Stomach smooth muscle (tissue), 2 donors: ENCODE measurements around the gene MRPL41.
"Not testable (repeated sequence)": the region's sequence is repeated elsewhere in the genome, so short reads cannot be mapped to it uniquely, and the experiment has no call there.

Experiments used
- H3K27ac ChIP-seq: one replicate; pipeline ENCODE4 v1.7.0; 2013; ENCODE audit warnings: mild to moderate bottlenecking, low read length, inconsistent platforms
- H3K27me3 ChIP-seq, 2 donors: one replicate each; pipeline ENCODE4 v1.7.0; 2013; ENCODE audit warnings: low read length in 2 of 2; ENCODE audit not compliant: insufficient read depth in 2 of 2, control insufficient read depth in 1 of 2
- H3K36me3 ChIP-seq, 2 donors: one replicate each; pipeline ENCODE4 v1.7.0; 2013; ENCODE audit warnings: low read length in 2 of 2; ENCODE audit not compliant: control insufficient read depth in 2 of 2, insufficient read depth in 2 of 2
- H3K4me1 ChIP-seq: one replicate; pipeline ENCODE4 v1.7.0; 2013; ENCODE audit warnings: low read length; ENCODE audit not compliant: control insufficient read depth, insufficient read depth
- H3K4me3 ChIP-seq, 2 donors: one replicate each; pipeline ENCODE4 v1.7.0; 2013; ENCODE audit warnings: low read length in 2 of 2
- H3K9ac ChIP-seq, 2 donors: one replicate each; pipeline ENCODE4 v1.7.0; 2013; ENCODE audit warnings: low read length in 2 of 2, mild to moderate bottlenecking in 1 of 2
- H3K9me3 ChIP-seq, 2 donors: one replicate each; pipeline ENCODE4 v1.7.0; 2013; ENCODE audit warnings: low read length in 2 of 2; ENCODE audit not compliant: control insufficient read depth in 2 of 2
- donor health status: healthy.
- donor health status: Pancreatic carcinoma.

MRPL41 gene

GRCh38 chr9:137542486-137542885 lies 9.2 kb upstream of the MRPL41 start:
- H3K36me3 ChIP-seq: peaks cover 0 to 2% of the 10 kb centered on the region in 2 donors
- no peak overlapping the region for H3K27ac ChIP-seq
- H3K27me3 ChIP-seq: no peaks in the 10 kb centered on the region
- no peak overlapping the region for H3K9ac ChIP-seq
- H3K4me3 ChIP-seq: no peak overlapping the region
- no peaks in the 10 kb centered on the region for H3K4me1 ChIP-seq
- no peaks in the 10 kb centered on the region for H3K9me3 ChIP-seq

- H3K27me3 ChIP-seq: no peaks in the 10 kb centered on the region
- H3K4me1 ChIP-seq: peaks cover 4% of the 10 kb centered on the region
- no peaks in the 10 kb centered on the region for H3K9me3 ChIP-seq
- H3K36me3 ChIP-seq: peaks cover 0 to 2% of the 10 kb centered on the region in 2 donors
- no peak overlapping the region for H3K9ac ChIP-seq
- H3K27ac ChIP-seq: no peak overlapping the region
- H3K4me3 ChIP-seq: no peak overlapping the region
Measured at GRCh38 chr9:137543237-137543963, 8.3 kb upstream of the MRPL41 start.

DNA sequence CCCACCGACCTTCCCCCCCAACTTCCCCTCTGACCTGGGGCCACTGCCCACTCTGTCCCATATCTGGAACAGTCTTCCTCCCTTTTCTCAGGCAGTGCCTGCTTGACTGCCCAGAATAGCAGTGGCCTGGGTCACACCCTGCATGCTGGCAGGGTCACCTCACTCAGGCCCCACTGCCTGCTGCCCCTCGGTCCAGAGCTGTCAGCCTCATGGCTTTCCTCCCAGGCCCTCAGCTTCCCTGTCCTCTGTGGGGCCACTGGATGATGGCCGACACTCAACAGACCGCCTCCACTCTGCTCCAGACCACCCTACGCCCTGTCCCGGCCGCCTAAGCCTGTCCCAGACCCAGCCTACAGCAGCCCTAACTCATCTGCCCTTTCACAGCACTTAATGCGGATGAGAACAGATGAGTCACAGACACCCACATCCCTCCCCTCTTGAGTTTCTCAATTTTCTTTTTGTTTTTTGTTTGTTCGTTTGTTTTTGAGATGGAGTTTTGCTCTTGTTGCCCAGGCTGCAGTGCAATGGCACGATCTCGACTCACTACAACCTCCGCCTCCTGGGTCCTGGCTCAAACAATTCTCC lies 7.4 kb upstream of the MRPL41 start:
- H3K27ac ChIP-seq: no peak overlapping the region
- H3K4me3 ChIP-seq: no peak overlapping the region
- H3K36me3 ChIP-seq: peaks cover 0 to 2% of the 10 kb centered on the region in 2 donors

DNA sequence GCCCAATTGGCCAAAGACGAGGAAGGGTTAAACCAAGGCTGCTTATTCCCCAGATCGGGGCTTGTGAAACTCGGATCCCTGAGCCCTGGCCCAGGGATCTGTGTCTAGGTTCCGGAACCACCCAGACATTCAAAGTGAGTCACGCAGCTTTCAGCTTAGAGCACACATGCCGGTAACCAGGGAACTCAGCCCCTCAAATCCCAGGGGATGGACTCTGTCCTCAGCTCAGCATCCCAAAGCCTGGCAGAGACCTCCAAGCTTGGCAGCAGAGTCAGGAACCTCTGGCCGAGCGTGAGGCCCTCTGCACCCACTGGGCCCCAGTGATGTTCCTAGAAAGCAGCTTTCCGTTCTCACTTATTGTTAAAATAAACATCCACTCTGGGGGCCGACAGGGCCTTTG lies 6.6 kb upstream of the MRPL41 start:
- no peak overlapping the region for H3K27ac ChIP-seq
- no peak overlapping the region for H3K9ac ChIP-seq
- no peaks in the 10 kb centered on the region for H3K9me3 ChIP-seq
- peaks cover 8% of the 10 kb centered on the region for H3K4me1 ChIP-seq
- H3K4me3 ChIP-seq: no peak overlapping the region
- H3K36me3 ChIP-seq: peaks cover 0 to 2% of the 10 kb centered on the region in 2 donors
- no peaks in the 10 kb centered on the region for H3K27me3 ChIP-seq

More for the DNA sequence above, 7.4 kb upstream of the MRPL41 start:
- Histone ChIP-seq H3K27me3 (no peaks in the 10 kb centered on the region), H3K9me3 (no peaks in the 10 kb centered on the region), H3K9ac (no peak overlapping the region), H3K4me1 (peaks cover 4% of the 10 kb centered on the region)

DNA sequence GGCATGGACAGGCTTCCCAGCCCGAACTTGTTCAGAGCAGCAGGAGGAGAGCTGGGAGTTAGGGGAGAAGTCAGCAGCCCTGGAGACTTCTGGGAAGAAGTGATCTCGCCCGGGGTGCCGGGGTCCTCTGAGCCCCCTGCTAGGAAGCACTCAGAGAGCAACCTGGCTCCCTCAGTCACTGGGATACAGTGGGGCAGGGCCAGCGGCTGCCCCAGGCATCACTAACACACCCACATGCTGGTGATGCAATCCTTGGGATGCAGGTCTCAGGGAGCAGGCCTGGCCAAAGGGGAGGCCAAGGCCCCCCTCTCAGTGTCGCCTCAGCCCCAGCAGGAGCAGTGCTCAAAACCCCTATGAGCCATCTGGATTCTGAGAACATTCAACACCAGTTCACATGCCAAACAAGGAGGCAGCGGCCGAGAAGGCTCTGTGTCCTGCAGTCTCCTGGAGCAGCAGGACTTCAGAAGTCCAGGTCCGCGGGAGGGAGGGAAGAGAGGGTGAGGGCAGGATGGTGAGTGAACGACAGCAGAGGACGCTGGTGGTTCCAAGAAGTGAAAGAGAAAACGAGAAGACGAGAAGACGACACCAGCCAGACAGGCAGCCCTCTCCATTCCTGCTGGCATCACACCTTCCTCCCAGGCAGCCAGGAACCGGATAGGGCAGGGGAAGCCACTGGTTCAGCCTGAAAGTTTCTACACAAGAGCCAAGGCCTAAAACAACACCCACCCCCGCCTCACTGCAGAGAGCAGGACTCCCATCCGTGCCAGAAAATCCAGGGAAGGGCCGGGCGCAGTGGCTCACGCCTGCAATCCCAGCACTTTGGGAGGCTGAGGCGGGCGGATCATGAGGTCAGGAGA lies 3.8 kb upstream of the MRPL41 start:
- H3K4me1 ChIP-seq: peaks cover 17% of the 10 kb centered on the region
- H3K36me3 ChIP-seq: no peaks in the 10 kb centered on the region
- H3K9me3 ChIP-seq: no peaks in the 10 kb centered on the region
- H3K27ac ChIP-seq: no peak overlapping the region
- H3K27me3 ChIP-seq: no peaks in the 10 kb centered on the region
- H3K9ac ChIP-seq: no peak overlapping the region
- no peak overlapping the region for H3K4me3 ChIP-seq

DNA sequence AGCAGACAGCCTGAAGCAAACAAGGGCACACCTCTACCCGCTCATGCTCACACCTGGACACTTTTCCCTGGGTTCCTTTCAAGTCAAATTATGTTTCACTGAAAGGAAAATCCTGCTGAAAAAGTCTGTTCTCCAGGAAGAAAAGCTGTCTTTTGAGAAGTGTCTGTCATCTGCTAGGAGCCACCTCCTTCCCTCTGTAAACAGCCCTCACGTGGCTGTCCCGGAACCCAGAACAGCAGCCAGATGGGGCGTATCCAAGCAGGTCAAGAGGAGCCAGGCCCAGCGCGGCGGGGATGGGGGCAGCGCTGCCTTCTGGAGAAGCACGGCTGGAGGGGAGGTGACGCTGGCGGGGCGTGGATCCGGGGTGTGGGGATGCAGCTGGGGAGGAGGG lies 1.5 kb upstream of the MRPL41 start, which contains the start of gene PNPLA7:
PNPLA7 (minus strand) TSS at position 172 of the 391 bp plus-strand sequence. CDS start 205 bp downstream, outside the sequence.
- Histone ChIP-seq H3K4me1 (peaks cover 17% of the 10 kb centered on the region), H3K27ac (peak within 1 kb of the TSS; percentile 74)

GRCh38 chr9:137550958-137551263 lies 768 bp upstream of the MRPL41 start:
- Histone ChIP-seq H3K27ac (peak overlapping the region; percentile 41), H3K4me3 (peak overlapping the region; percentile 32 to 79), H3K9ac (peak overlapping the region; percentile 47 to 58), H3K4me1 (peaks cover 17% of the 10 kb centered on the region), H3K36me3 (peaks cover 9 to 11% of the 10 kb centered on the region in 2 donors)
- H3K27me3 ChIP-seq, H3K9me3 ChIP-seq: not testable (repeated sequence)

More for the DNA sequence above, 1.5 kb upstream of the MRPL41 start, which contains the start of gene PNPLA7:
- Histone ChIP-seq H3K9me3 (no peaks in the 10 kb centered on the region), H3K9ac (peak within 1 kb of the TSS; percentile 47 to 58), H3K4me3 (peak within 1 kb of the TSS; percentile 32 to 79), H3K36me3 (peaks cover 3 to 6% of the 10 kb centered on the region in 2 donors), H3K27me3 (no peaks in the 10 kb centered on the region)

DNA sequence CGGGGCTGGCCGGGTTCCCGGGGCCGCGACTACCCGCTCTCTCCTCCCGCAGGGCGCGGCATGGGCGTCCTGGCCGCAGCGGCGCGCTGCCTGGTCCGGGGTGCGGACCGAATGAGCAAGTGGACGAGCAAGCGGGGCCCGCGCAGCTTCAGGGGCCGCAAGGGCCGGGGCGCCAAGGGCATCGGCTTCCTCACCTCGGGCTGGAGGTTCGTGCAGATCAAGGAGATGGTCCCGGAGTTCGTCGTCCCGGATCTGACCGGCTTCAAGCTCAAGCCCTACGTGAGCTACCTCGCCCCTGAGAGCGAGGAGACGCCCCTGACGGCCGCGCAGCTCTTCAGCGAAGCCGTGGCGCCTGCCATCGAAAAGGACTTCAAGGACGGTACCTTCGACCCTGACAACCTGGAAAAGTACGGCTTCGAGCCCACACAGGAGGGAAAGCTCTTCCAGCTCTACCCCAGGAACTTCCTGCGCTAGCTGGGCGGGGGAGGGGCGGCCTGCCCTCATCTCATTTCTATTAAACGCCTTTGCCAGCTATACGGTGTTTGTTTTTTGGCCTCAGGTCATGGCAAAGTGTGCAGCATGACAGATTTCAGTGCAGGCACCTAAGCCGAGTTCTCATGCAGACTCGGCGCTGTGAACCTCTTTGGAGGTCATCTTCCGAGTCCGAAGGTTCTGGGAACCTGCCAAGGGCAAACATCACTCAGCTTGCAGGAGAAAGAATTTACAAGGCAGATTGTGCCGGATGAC lies 516 bp downstream of the MRPL41 start:
- no peaks in the 10 kb centered on the region for H3K27me3 ChIP-seq
- no peaks in the 10 kb centered on the region for H3K9me3 ChIP-seq
- H3K9ac ChIP-seq: peak overlapping the region; percentile 69 to 76
- H3K27ac ChIP-seq: peak overlapping the region; percentile 77
- peaks cover 15 to 17% of the 10 kb centered on the region in 2 donors for H3K36me3 ChIP-seq
- peak overlapping the region; percentile 69 to 83 for H3K4me3 ChIP-seq
- H3K4me1 ChIP-seq: peaks cover 22% of the 10 kb centered on the region

DNA sequence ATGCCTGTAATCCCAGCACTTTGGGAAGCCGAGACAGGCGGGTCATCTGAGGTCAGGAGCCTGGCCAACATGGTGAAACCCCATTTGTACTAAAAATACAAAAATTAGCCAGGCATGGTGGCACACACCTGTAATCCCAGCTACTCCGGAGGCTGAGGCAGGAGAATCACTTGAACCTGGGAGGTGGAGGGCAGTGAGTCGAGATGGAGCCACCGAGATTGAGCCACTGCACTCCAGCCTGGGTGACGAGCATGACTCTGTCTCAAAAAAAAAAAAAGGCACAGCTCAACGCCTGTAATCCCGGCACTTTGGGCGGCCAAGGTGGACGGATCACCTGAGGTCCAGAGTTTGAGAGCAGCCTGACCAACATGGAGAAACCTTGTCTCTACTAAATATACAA lies 2.0 kb downstream of the MRPL41 start:
- not testable (repeated sequence) for H3K27ac ChIP-seq, H3K27me3 ChIP-seq, H3K9ac ChIP-seq, H3K9me3 ChIP-seq, H3K4me3 ChIP-seq
- Histone ChIP-seq H3K4me1 (peaks cover 18% of the 10 kb centered on the region), H3K36me3 (peaks cover 15 to 21% of the 10 kb centered on the region in 2 donors)

GRCh38 chr9:137554349-137554748 lies 2.7 kb downstream of the MRPL41 start:
- peaks cover 15 to 21% of the 10 kb centered on the region in 2 donors for H3K36me3 ChIP-seq
- H3K27me3 ChIP-seq: no peaks in the 10 kb centered on the region
- peaks cover 18% of the 10 kb centered on the region for H3K4me1 ChIP-seq
- no peaks in the 10 kb centered on the region for H3K9me3 ChIP-seq
- H3K9ac ChIP-seq: no peak overlapping the region
- no peak overlapping the region for H3K27ac ChIP-seq
- no peak overlapping the region for H3K4me3 ChIP-seq
